Measurements from ENCODE around the gene ZBTB16. TPM values are rescaled to one million over a fixed set of nuclear protein-coding genes. Genes with fewer than 3 reads are reported as not detected.

The ZBTB16 gene
- total and polyA plus RNA-seq, 2 of the 4 experiments (the other 2 are of a cell fraction) = not detected

DNA sequence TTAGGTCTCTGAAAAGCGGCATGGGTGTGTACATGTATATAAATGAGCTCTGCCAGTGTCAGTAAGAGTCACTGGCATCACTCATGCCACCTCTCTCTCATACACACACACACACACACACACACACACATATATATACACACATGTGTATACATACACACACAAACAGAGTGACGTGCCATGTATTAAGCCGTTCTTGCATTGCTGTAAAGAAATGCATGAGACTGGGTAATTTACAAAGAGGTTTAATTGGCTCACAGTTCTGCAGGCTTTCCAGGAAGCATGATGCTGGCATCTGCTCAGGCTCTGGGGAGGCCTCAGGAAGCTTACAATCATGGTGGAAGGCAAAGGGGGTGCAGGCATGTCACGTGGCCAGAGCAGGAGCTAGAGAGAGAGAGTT is 131.1 kb downstream of the ZBTB16 start:
- TF ChIP-seq CHD1 (IDR thresholded peaks at IDR 0.05; ENCODE audit: low read depth, low read length) (no peak), RCOR1 (IDR thresholded peaks at IDR 0.05; ENCODE audit: insufficient replicate concordance, low read length) (no peak), RFX5 (IDR thresholded peaks at IDR 0.05; ENCODE audit: low read depth, low read length) (no peak), CTCF (conservative IDR thresholded peaks at IDR 0.05; ENCODE audit: low read depth, low read length) (no peak), RAD21 (IDR thresholded peaks at IDR 0.05; ENCODE audit: low read length) (no peak), BHLHE40 (IDR thresholded peaks at IDR 0.05; ENCODE audit: low read depth, low read length) (no peak), MAFK (IDR thresholded peaks at IDR 0.05; ENCODE audit: low read depth, low read length) (no peak), MAZ (IDR thresholded peaks at IDR 0.05; ENCODE audit: borderline replicate concordance, low read depth, low read length) (no peak), POLR2A (IDR thresholded peaks at IDR 0.05; ENCODE audit: low read depth, low read length) (no peak), CEBPB (IDR thresholded peaks at IDR 0.05; ENCODE audit: low read depth, low read length) (no peak), FOS (IDR thresholded peaks at IDR 0.05; ENCODE audit: low read depth, low read length) (no peak), NFE2L2 (IDR thresholded peaks at IDR 0.05; ENCODE audit: low read depth, low read length) (no peak), SMC3 (IDR thresholded peaks at IDR 0.05; ENCODE audit: low read depth, low read length) (no peak), MXI1 (IDR thresholded peaks at IDR 0.05; ENCODE audit: borderline replicate concordance, low read depth, low read length) (no peak), USF2 (IDR thresholded peaks at IDR 0.05; ENCODE audit: low read depth, low read length) (no peak)
- TF ChIP-seq, protein P1, sequence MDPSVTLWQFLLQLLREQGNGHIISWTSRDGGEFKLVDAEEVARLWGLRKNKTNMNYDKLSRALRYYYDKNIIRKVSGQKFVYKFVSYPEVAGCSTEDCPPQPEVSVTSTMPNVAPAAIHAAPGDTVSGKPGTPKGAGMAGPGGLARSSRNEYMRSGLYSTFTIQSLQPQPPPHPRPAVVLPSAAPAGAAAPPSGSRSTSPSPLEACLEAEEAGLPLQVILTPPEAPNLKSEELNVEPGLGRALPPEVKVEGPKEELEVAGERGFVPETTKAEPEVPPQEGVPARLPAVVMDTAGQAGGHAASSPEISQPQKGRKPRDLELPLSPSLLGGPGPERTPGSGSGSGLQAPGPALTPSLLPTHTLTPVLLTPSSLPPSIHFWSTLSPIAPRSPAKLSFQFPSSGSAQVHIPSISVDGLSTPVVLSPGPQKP (IDR thresholded peaks at IDR 0.05; ENCODE audit: borderline replicate concordance, low read depth, low read length) = no peak
- H2AK9ac ChIP-seq (replicated peaks; ENCODE audit: low read depth, low read length, poor library complexity) = no peak overlapping the region
- H4K5ac ChIP-seq (ENCODE audit: low read depth, low read length) = no peak overlapping the region
- ChIA-PET POLR2A (ENCODE audit: unreplicated experiment) (no interaction called here), CTCF (no interaction called here)
- ATAC-seq (ENCODE audit: low read depth) (no peak), DNase-seq (no peak)
- no peak overlapping the region for H2BK5ac ChIP-seq (ENCODE audit: low read depth, low read length, poor library complexity, severe bottlenecking)
- in situ Hi-C loops (cut with MboI; ENCODE audit: low sequenced_read_pairs) (no loop called here), dilution Hi-C loops (cut with HindIII; ENCODE audit: low sequenced_read_pairs, unreplicated experiment) (no loop called here), intact Hi-C loops (cut with micrococcal nuclease) (no loop called here)
- no peaks in the 10 kb centered on the region for H3K79me1 ChIP-seq (ENCODE audit: low read depth in 1 of 2, low read length in 2 of 2)
- no peak overlapping the region for H4K8ac ChIP-seq (ENCODE audit: low read depth in 2 of 2, low read length in 2 of 2)
- no peak overlapping the region for H2BK120ac ChIP-seq (ENCODE audit: low read depth, low read length)
- no peaks in the 10 kb centered on the region; the same call in 1 of the 2 replicates for H3K4me1 ChIP-seq (ENCODE audit: control insufficient read depth, insufficient read depth, low read length)
- H3K23ac ChIP-seq (ENCODE audit: low read depth, low read length) = no peak overlapping the region
- H2AK5ac ChIP-seq (ENCODE audit: low read depth, low read length) = no peak overlapping the region
- no CpG with 5 or more reads among the region's 4 CpGs for WGBS, 2 experiments (ENCODE audit: extremely low coverage in 2 of 2, insufficient read length in 1 of 2)
- peaks cover 30% of the 10 kb centered on the region; the same call in 1 of the 2 replicates for H3K27me3 ChIP-seq (ENCODE audit: control insufficient read depth, insufficient read depth, low read length)
- H3K9ac ChIP-seq (ENCODE audit: low read depth, low read length) = no peak overlapping the region
- no peak overlapping the region for H3K27ac ChIP-seq (ENCODE audit: insufficient read depth, low read length)
- no peak overlapping the region for H2BK15ac ChIP-seq (ENCODE audit: low read depth, low read length)
- no peak overlapping the region for H3K18ac ChIP-seq (ENCODE audit: low read depth, low read length)
- no peaks in the 10 kb centered on the region for H4K20me1 ChIP-seq (ENCODE audit: insufficient read depth, low read length)
- no peak overlapping the region for H3K4me2 ChIP-seq (ENCODE audit: low read depth, low read length)
- BruUV-seq (replicated peaks) = no TSS peak
- H2BK20ac ChIP-seq (ENCODE audit: low read depth, low read length) = no peak overlapping the region
- H3K56ac ChIP-seq (ENCODE audit: extremely low read depth, insufficient read depth, low read length) = no peak overlapping the region
- no peak overlapping the region for H2AFZ ChIP-seq (replicated peaks; ENCODE audit: low read length, poor library complexity)
- no peaks in the 10 kb centered on the region for H3K36me3 ChIP-seq (ENCODE audit: control insufficient read depth, insufficient read depth, low read length)
- H4K91ac ChIP-seq (ENCODE audit: insufficient read depth, low read depth, low read length) = no peak overlapping the region
- no peaks in the 10 kb centered on the region for H3K9me1 ChIP-seq (ENCODE audit: insufficient read depth, low read length)
- H3K4ac ChIP-seq (ENCODE audit: low read depth, low read length) = no peak overlapping the region
- peaks cover 6% of the 10 kb centered on the region; the same call in 1 of the 2 replicates for H3K9me3 ChIP-seq (ENCODE audit: control insufficient read depth, insufficient read depth, low read length)
- no peak overlapping the region for H3K4me3 ChIP-seq (ENCODE audit: insufficient read depth, low read depth, low read length)
- H3K14ac ChIP-seq (replicated peaks; ENCODE audit: low read depth, low read length) = no peak overlapping the region

Data from IMR-90 (cell line).